Retinal pigment epithelial cell (primary cell): ENCODE data around the gene CCDC181.

Experiments
- DNase-seq: peaks from one replicate; pipeline ENCODE4 v3.0.0-alpha.2; 2010; ENCODE audit warnings: low read depth
- H3K4me3 ChIP-seq: 2 replicates; pipeline ENCODE4 v1.5.1; 2011; ENCODE audit warnings: mild to moderate bottlenecking, low read length, control low read depth, moderate library complexity
- CTCF ChIP-seq: conservative IDR thresholded peaks from 2 replicates; pipeline ENCODE4 v1.5.1; 2011; ENCODE audit warnings: low read depth, low read length, control low read depth, inconsistent platforms

Gene CCDC181

GRCh38 chr1:169360415-169360814 lies 66.9 kb downstream of the CCDC181 start:
- no peak for TF ChIP-seq CTCF
- no peak overlapping the region for H3K4me3 ChIP-seq

GRCh38 chr1:169348383-169349036 lies 78.8 kb downstream of the CCDC181 start:
- no peak overlapping the region for H3K4me3 ChIP-seq
- DNase-seq: peak; percentile 24
- TF ChIP-seq CTCF: peak; percentile 69

More at GRCh38 chr1:169360415-169360814, 66.9 kb downstream of the CCDC181 start:
- no peak for DNase-seq

- no peak for TF ChIP-seq CTCF
- H3K4me3 ChIP-seq: no peak overlapping the region
- DNase-seq: no peak
Observed at GRCh38 chr1:169347688-169348382, 79.4 kb downstream of the CCDC181 start.

- no peak for TF ChIP-seq CTCF
- DNase-seq: no peak
- no peak overlapping the region for H3K4me3 ChIP-seq
Observed at GRCh38 chr1:169346036-169346589, 81.2 kb downstream of the CCDC181 start.

- TF ChIP-seq CTCF: no peak
- H3K4me3 ChIP-seq: no peak overlapping the region
- no peak for DNase-seq
Observed at GRCh38 chr1:169345511-169345910, 81.8 kb downstream of the CCDC181 start.
